ENCODE data around the gene RGS4.

Gene RGS4

GRCh38 chr1:163035446-163036249 lies 33.5 kb upstream of the RGS4 start:
- Histone ChIP-seq H3K27ac (ENCODE audit: low read length) (no peak overlapping the region), H3K4me2 (ENCODE audit: insufficient read depth, low read length) (no peak overlapping the region), H3K9me3 (ENCODE audit: insufficient read depth, low read length, severe bottlenecking) (no peaks in the 10 kb centered on the region), H4K20me1 (ENCODE audit: insufficient read depth, low read length) (no peaks in the 10 kb centered on the region), H3K9ac (ENCODE audit: low read depth, low read length) (no peak overlapping the region), H3K4me3 (ENCODE audit: low read depth in 1 of 2, low read length in 2 of 2) (no peak overlapping the region), H3K79me2 (ENCODE audit: insufficient read depth, low read length) (no peaks in the 10 kb centered on the region), H3K27me3 (ENCODE audit: insufficient read depth, low read length, poor library complexity) (no peaks in the 10 kb centered on the region), H2AFZ (ENCODE audit: low read depth, low read length) (no peak overlapping the region), H3K36me3 (ENCODE audit: insufficient read depth, low read length) (no peaks in the 10 kb centered on the region), H3K4me1 (ENCODE audit: insufficient read depth, low read length) (no peaks in the 10 kb centered on the region)
- no peak for ATAC-seq (ENCODE audit: insufficient read depth, low read depth)
- DNase-seq, result no peak
- TF ChIP-seq EZH2 (IDR thresholded peaks at IDR 0.05; ENCODE audit: borderline replicate concordance, low read depth, low read length, severe bottlenecking), result no peak
- TF ChIP-seq, protein P1, sequence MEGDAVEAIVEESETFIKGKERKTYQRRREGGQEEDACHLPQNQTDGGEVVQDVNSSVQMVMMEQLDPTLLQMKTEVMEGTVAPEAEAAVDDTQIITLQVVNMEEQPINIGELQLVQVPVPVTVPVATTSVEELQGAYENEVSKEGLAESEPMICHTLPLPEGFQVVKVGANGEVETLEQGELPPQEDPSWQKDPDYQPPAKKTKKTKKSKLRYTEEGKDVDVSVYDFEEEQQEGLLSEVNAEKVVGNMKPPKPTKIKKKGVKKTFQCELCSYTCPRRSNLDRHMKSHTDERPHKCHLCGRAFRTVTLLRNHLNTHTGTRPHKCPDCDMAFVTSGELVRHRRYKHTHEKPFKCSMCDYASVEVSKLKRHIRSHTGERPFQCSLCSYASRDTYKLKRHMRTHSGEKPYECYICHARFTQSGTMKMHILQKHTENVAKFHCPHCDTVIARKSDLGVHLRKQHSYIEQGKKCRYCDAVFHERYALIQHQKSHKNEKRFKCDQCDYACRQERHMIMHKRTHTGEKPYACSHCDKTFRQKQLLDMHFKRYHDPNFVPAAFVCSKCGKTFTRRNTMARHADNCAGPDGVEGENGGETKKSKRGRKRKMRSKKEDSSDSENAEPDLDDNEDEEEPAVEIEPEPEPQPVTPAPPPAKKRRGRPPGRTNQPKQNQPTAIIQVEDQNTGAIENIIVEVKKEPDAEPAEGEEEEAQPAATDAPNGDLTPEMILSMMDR (IDR thresholded peaks at IDR 0.05; ENCODE audit: borderline replicate concordance, extremely low read depth, low read length, poor library complexity, severe bottlenecking), result no peak

- TF ChIP-seq EZH2 (IDR thresholded peaks at IDR 0.05; ENCODE audit: borderline replicate concordance, low read depth, low read length, severe bottlenecking), result no peak
- TF ChIP-seq, protein P1 (IDR thresholded peaks at IDR 0.05; ENCODE audit: borderline replicate concordance, extremely low read depth, low read length, poor library complexity, severe bottlenecking), result no peak
- DNase-seq, result no peak
These were observed 32.5 kb upstream of the RGS4 start for GRCh38 chr1:163036671-163037070.

GRCh38 chr1:163038928-163039706 lies 30.0 kb upstream of the RGS4 start:
- no peaks in the 10 kb centered on the region for H3K4me1 ChIP-seq (ENCODE audit: insufficient read depth, low read length)
- H3K9me3 ChIP-seq (ENCODE audit: insufficient read depth, low read length, severe bottlenecking), result no peaks in the 10 kb centered on the region
- H4K20me1 ChIP-seq (ENCODE audit: insufficient read depth, low read length), result no peaks in the 10 kb centered on the region
- H2AFZ ChIP-seq (ENCODE audit: low read depth, low read length), result no peak overlapping the region
- H3K9ac ChIP-seq (ENCODE audit: low read depth, low read length), result no peak overlapping the region
- no peak for TF ChIP-seq EZH2 (IDR thresholded peaks at IDR 0.05; ENCODE audit: borderline replicate concordance, low read depth, low read length, severe bottlenecking)
- TF ChIP-seq, protein P1 (IDR thresholded peaks at IDR 0.05; ENCODE audit: borderline replicate concordance, extremely low read depth, low read length, poor library complexity, severe bottlenecking), result no peak
- no peaks in the 10 kb centered on the region for H3K79me2 ChIP-seq (ENCODE audit: insufficient read depth, low read length)
- no peak overlapping the region for H3K4me2 ChIP-seq (ENCODE audit: insufficient read depth, low read length)
- no peak overlapping the region for H3K4me3 ChIP-seq (ENCODE audit: low read depth in 1 of 2, low read length in 2 of 2)
- H3K27ac ChIP-seq (ENCODE audit: low read length), result no peak overlapping the region
- DNase-seq (no peak), ATAC-seq (ENCODE audit: insufficient read depth, low read depth) (no peak)
- H3K36me3 ChIP-seq (ENCODE audit: insufficient read depth, low read length), result no peaks in the 10 kb centered on the region
- H3K27me3 ChIP-seq (ENCODE audit: insufficient read depth, low read length, poor library complexity), result no peaks in the 10 kb centered on the region

More at GRCh38 chr1:163036671-163037070, 32.5 kb upstream of the RGS4 start:
- Histone ChIP-seq H3K4me1 (ENCODE audit: insufficient read depth, low read length) (no peaks in the 10 kb centered on the region), H3K36me3 (ENCODE audit: insufficient read depth, low read length) (no peaks in the 10 kb centered on the region), H3K9ac (ENCODE audit: low read depth, low read length) (no peak overlapping the region), H3K4me3 (ENCODE audit: low read depth in 1 of 2, low read length in 2 of 2) (no peak overlapping the region), H3K9me3 (ENCODE audit: insufficient read depth, low read length, severe bottlenecking) (no peaks in the 10 kb centered on the region), H2AFZ (ENCODE audit: low read depth, low read length) (no peak overlapping the region), H3K79me2 (ENCODE audit: insufficient read depth, low read length) (no peaks in the 10 kb centered on the region), H3K27me3 (ENCODE audit: insufficient read depth, low read length, poor library complexity) (no peaks in the 10 kb centered on the region), H3K4me2 (ENCODE audit: insufficient read depth, low read length) (no peak overlapping the region), H4K20me1 (ENCODE audit: insufficient read depth, low read length) (no peaks in the 10 kb centered on the region), H3K27ac (ENCODE audit: low read length) (no peak overlapping the region)
- no peak for ATAC-seq (ENCODE audit: insufficient read depth, low read depth)
